IMR-90 (cell line): Measurements from ENCODE around the gene KRT79. TPM values are rescaled to one million over a fixed set of nuclear protein-coding genes. Genes with fewer than 3 reads are reported as not detected.

Experiments used
- ATAC-seq: fragments of 200-7000 bp; cut with Tn5 transposase; 2 replicates; pipeline ENCODE4 v1.9.1; 2020; ENCODE audit warnings: low read depth, mild to moderate bottlenecking, moderate library complexity
- BruUV-seq: library from RNA; stranded (reverse); fragments of 400-500 nt; replicated peaks from 2 replicates; lab custom pipeline; 2021; lab: Mats Ljungman, UMichigan
- CTCF ChIA-PET: fragments of 300-600 bp; formaldehyde crosslinking; extraction: SDS; loops from one replicate; lab custom pipeline; 2021; ENCODE audit warnings: antibody characterized with exemption; lab: Yijun Ruan, JAX
- POLR2A ChIA-PET: fragments of 300-600 bp; sonication (Branson Sonifier 250); formaldehyde crosslinking; loops from one replicate; lab custom pipeline; 2022; ENCODE audit warnings: antibody characterized with exemption; ENCODE audit not compliant: unreplicated experiment; lab: Charles Lee
- DNase-seq: peaks from one replicate; pipeline ENCODE4 v3.0.0; 2013
- H2AFZ ChIP-seq: replicated peaks from 2 replicates; pipeline ENCODE3; 2013; ENCODE audit warnings: low read length, mild to moderate bottlenecking; ENCODE audit not compliant: poor library complexity
- H2AK5ac ChIP-seq: 2 replicates; pipeline ENCODE4 v1.6.1; 2013; ENCODE audit warnings: low read depth, low read length, inconsistent platforms
- H2AK9ac ChIP-seq: replicated peaks from 2 replicates; pipeline ENCODE3; 2013; ENCODE audit warnings: mild to moderate bottlenecking, low read depth, low read length, moderate library complexity; ENCODE audit not compliant: poor library complexity
- H2BK120ac ChIP-seq: 2 replicates; pipeline ENCODE4 v1.6.1; 2013; ENCODE audit warnings: low read depth, low read length, inconsistent platforms
- H2BK15ac ChIP-seq: 3 replicates; pipeline ENCODE4 v1.6.1; 2013; ENCODE audit warnings: low read depth, low read length, inconsistent platforms
- H2BK20ac ChIP-seq: 2 replicates; pipeline ENCODE4 v1.6.1; 2013; ENCODE audit warnings: low read depth, mild to moderate bottlenecking, inconsistent platforms, low read length, moderate library complexity
- H2BK5ac ChIP-seq: 2 replicates; pipeline ENCODE4 v1.6.1; 2013; ENCODE audit warnings: mild to moderate bottlenecking, low read depth, low read length, inconsistent platforms; ENCODE audit not compliant: poor library complexity, severe bottlenecking
- H3K14ac ChIP-seq: replicated peaks from 2 replicates; pipeline ENCODE4 v1.6.1; 2013; ENCODE audit warnings: low read depth, low read length, inconsistent platforms
- H3K18ac ChIP-seq: 2 replicates; pipeline ENCODE4 v1.6.1; 2013; ENCODE audit warnings: low read depth, low read length, control low read depth
- H3K23ac ChIP-seq: 2 replicates; pipeline ENCODE4 v1.6.1; 2013; ENCODE audit warnings: low read depth, low read length, inconsistent platforms
- H3K27ac ChIP-seq: 2 replicates; pipeline ENCODE4 v1.5.1; 2013; ENCODE audit warnings: mild to moderate bottlenecking, control low read depth, low read length; ENCODE audit not compliant: insufficient read depth
- H3K27me3 ChIP-seq: 2 replicates; pipeline ENCODE4 v1.6.1; 2013; ENCODE audit warnings: low read length; ENCODE audit not compliant: control insufficient read depth, insufficient read depth
- H3K36me3 ChIP-seq: 2 replicates; pipeline ENCODE4 v1.6.1; 2013; ENCODE audit warnings: low read length, mixed read lengths; ENCODE audit not compliant: control insufficient read depth, insufficient read depth
- H3K4ac ChIP-seq: 2 replicates; pipeline ENCODE4 v1.6.1; 2013; ENCODE audit warnings: low read depth, low read length, inconsistent platforms
- H3K4me1 ChIP-seq: 2 replicates; pipeline ENCODE4 v1.6.1; 2013; ENCODE audit warnings: low read length, mixed read lengths; ENCODE audit not compliant: control insufficient read depth, insufficient read depth
- H3K4me2 ChIP-seq: 2 replicates; pipeline ENCODE4 v1.6.1; 2013; ENCODE audit warnings: low read depth, mild to moderate bottlenecking, control low read depth, low read length, moderate library complexity
- H3K4me3 ChIP-seq: 2 replicates; pipeline ENCODE4 v1.5.1; 2013; ENCODE audit warnings: low read depth, mild to moderate bottlenecking, control low read depth, low read length, moderate library complexity; ENCODE audit not compliant: insufficient read depth
- H3K56ac ChIP-seq: 2 replicates; pipeline ENCODE4 v1.6.1; 2013; ENCODE audit warnings: low read length, inconsistent platforms; ENCODE audit not compliant: insufficient read depth; ENCODE audit errors: extremely low read depth
- H3K79me1 ChIP-seq, 2 experiments: 2 replicates each; pipeline ENCODE4 v1.6.1; 2013; ENCODE audit warnings: low read length in 2 of 2, inconsistent platforms in 1 of 2, low read depth in 1 of 2
- H3K9ac ChIP-seq: 2 replicates; pipeline ENCODE4 v1.6.1; 2013; ENCODE audit warnings: low read depth, low read length, control low read depth
- H3K9me1 ChIP-seq: 2 replicates; pipeline ENCODE4 v1.6.1; 2013; ENCODE audit warnings: low read length, inconsistent platforms; ENCODE audit not compliant: insufficient read depth
- H3K9me3 ChIP-seq: 2 replicates; pipeline ENCODE4 v1.6.1; 2013; ENCODE audit warnings: low read length; ENCODE audit not compliant: control insufficient read depth, insufficient read depth
- H4K20me1 ChIP-seq: 2 replicates; pipeline ENCODE4 v1.6.1; 2013; ENCODE audit warnings: low read length, inconsistent platforms; ENCODE audit not compliant: insufficient read depth
- H4K5ac ChIP-seq: 2 replicates; pipeline ENCODE4 v1.6.1; 2013; ENCODE audit warnings: mild to moderate bottlenecking, low read depth, low read length, control low read depth
- H4K8ac ChIP-seq, 2 experiments: 2 replicates each; pipeline ENCODE4 v1.6.1; 2013; ENCODE audit warnings: low read depth in 2 of 2, low read length in 2 of 2, control low read depth in 1 of 2, inconsistent platforms in 1 of 2
- H4K91ac ChIP-seq: 2 replicates; pipeline ENCODE4 v1.6.1; 2013; ENCODE audit warnings: low read depth, low read length, inconsistent platforms; ENCODE audit not compliant: insufficient read depth
- CEBPB ChIP-seq: IDR thresholded peaks from 2 replicates; pipeline ENCODE4 v1.6.1; 2012; ENCODE audit warnings: low read depth, low read length, improper control_type of control experiment
- CHD1 ChIP-seq: IDR thresholded peaks from 2 replicates; pipeline ENCODE4 v1.6.1; 2012; ENCODE audit warnings: low read depth, low read length, improper control_type of control experiment
- FOS ChIP-seq: fragments of 150-350 bp; IDR thresholded peaks from 2 replicates; pipeline ENCODE4 v1.6.1; 2016; ENCODE audit warnings: low read depth, low read length
- MAFK ChIP-seq: IDR thresholded peaks from 2 replicates; pipeline ENCODE4 v1.6.1; 2012; ENCODE audit warnings: low read depth, low read length, improper control_type of control experiment
- NFE2L2 ChIP-seq: fragments of 150-350 bp; IDR thresholded peaks from 2 replicates; pipeline ENCODE4 v1.6.1; 2016; ENCODE audit warnings: low read depth, mild to moderate bottlenecking, low read length
- POLR2A ChIP-seq: IDR thresholded peaks from 2 replicates; pipeline ENCODE4 v1.6.1; 2012; ENCODE audit warnings: mild to moderate bottlenecking, low read depth, low read length
- RAD21 ChIP-seq: IDR thresholded peaks from 2 replicates; pipeline ENCODE4 v1.6.1; 2012; ENCODE audit warnings: low read length, improper control_type of control experiment
- RCOR1 ChIP-seq: IDR thresholded peaks from 2 replicates; pipeline ENCODE4 v1.6.1; 2012; ENCODE audit warnings: mild to moderate bottlenecking, low read length, improper control_type of control experiment; ENCODE audit not compliant: insufficient replicate concordance
- RFX5 ChIP-seq: IDR thresholded peaks from 2 replicates; pipeline ENCODE4 v1.8.0; 2012; ENCODE audit warnings: low read depth, mild to moderate bottlenecking, low read length, moderate library complexity
- SMC3 ChIP-seq: fragments of 150-350 bp; IDR thresholded peaks from 2 replicates; pipeline ENCODE4 v1.6.1; 2016; ENCODE audit warnings: low read depth, mild to moderate bottlenecking, antibody characterized with exemption, low read length, moderate library complexity
- WGBS, 2 experiments: methylation state at CpG; one replicate each; pipeline versions ENCODE4 v1.1.5 to v1.1.7; 2013; ENCODE audit warnings: missing lambda C conversion rate in 2 of 2; ENCODE audit not compliant: insufficient read length in 1 of 2; ENCODE audit errors: extremely low coverage in 2 of 2; 5-methylcytosine and 5-hydroxymethylcytosine counted together
- dilution Hi-C: fragments of 300-500 bp; cut with HindIII; formaldehyde crosslinking; loops from one replicate; pipeline ENCODE4 v1.14.3; 2018; ENCODE audit warnings: low sequenced_read_pairs; ENCODE audit not compliant: unreplicated experiment
- in situ Hi-C: fragments of 300-500 bp; cut with MboI; formaldehyde crosslinking; loops from 3 replicates; pipeline ENCODE4 v1.14.3; 2019; ENCODE audit warnings: low sequenced_read_pairs, inconsistent platforms, mixed read lengths
- intact Hi-C: fragments of 100-400 bp; cut with micrococcal nuclease; formaldehyde crosslinking; loops from 2 replicates; pipeline ENCODE4 v1.10.0; 2022
- polyA plus RNA-seq, 3 experiments: library from polyadenylated mRNA; depleted of rRNA; stranded (reverse); fragments of >200 nt; gene quantifications; 2 replicates each; pipeline ENCODE4 v1.2.3, GENCODE V29; 2012; ENCODE audit warnings: low replicate concordance in 1 of 3
- total RNA-seq: library from RNA; depleted of rRNA; stranded (reverse); fragments of >200 nt; gene quantifications from 2 replicates; pipeline ENCODE4 v1.2.3, GENCODE V29; 2012
- TF ChIP-seq, protein P1 (sequence below): fragments of 150-350 bp; IDR thresholded peaks from 2 replicates; pipeline ENCODE4 v1.6.1; 2017; ENCODE audit warnings: mild to moderate bottlenecking, antibody characterized with exemption, low read length, low read depth
- TF ChIP-seq, protein P2 (sequence below): fragments of 150-350 bp; IDR thresholded peaks from 2 replicates; pipeline ENCODE4 v1.6.1; 2016; ENCODE audit warnings: low read depth, mild to moderate bottlenecking, low read length, moderate library complexity, borderline replicate concordance
- TF ChIP-seq, protein P3 (sequence below): conservative IDR thresholded peaks from 2 replicates; pipeline ENCODE4 v1.5.1; 2012; ENCODE audit warnings: mild to moderate bottlenecking, low read depth, low read length, improper control_type of control experiment

Gene KRT79
- total and polyA plus RNA-seq, 2 of the 4 experiments (the other 2 are of a cell fraction), result under 0.01 to 0.24 TPM

DNA sequence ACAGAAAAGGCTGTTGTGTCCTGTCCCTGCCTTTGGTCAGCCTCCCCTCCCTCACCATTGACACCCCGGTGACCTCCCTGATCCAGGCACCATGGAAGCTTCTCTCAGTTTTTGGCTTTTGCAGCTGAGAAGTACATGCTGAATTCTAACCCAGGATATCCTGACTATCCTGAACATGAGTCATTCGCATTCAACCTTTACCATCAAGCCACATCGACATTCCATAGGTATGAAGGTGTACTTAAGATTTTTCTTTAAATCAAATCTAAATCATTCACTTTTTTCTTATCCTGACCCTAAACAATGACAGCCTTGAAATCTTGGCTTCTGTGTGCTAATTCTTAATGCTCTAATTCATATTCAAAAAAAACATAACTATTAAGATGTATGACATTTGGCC lies 23.4 kb upstream of the KRT79 start:
- no peak for ATAC-seq
- H3K23ac ChIP-seq, result no peak overlapping the region
- dilution Hi-C loops (no loop called here), in situ Hi-C loops (no loop called here), intact Hi-C loops (no loop called here)
- no peak overlapping the region for H4K91ac ChIP-seq
- no peaks in the 10 kb centered on the region for H4K20me1 ChIP-seq
- ChIA-PET CTCF (no interaction called here), POLR2A (no interaction called here)
- H3K4me3 ChIP-seq, result no peak overlapping the region
- no peaks in the 10 kb centered on the region for H3K4me1 ChIP-seq
- no peaks in the 10 kb centered on the region for H3K9me3 ChIP-seq
- H3K18ac ChIP-seq, result no peak overlapping the region
- 89% methylated on average over 1 of the region's 3 CpGs; no CpG with 5 or more reads in 1 of the 2 experiments for WGBS, 2 experiments
- no peak overlapping the region for H3K4ac ChIP-seq
- no peak overlapping the region for H2BK15ac ChIP-seq
- no peak overlapping the region for H2AK9ac ChIP-seq
- no peaks in the 10 kb centered on the region for H3K36me3 ChIP-seq
- H2BK120ac ChIP-seq, result no peak overlapping the region
- H3K14ac ChIP-seq, result no peak overlapping the region
- no peak overlapping the region for H4K5ac ChIP-seq
- no peak overlapping the region for H3K9ac ChIP-seq
- no peaks in the 10 kb centered on the region for H3K9me1 ChIP-seq
- no peak overlapping the region for H4K8ac ChIP-seq
- H2AK5ac ChIP-seq, result no peak overlapping the region
- H2AFZ ChIP-seq, result no peak overlapping the region
- TF ChIP-seq CHD1 (no peak), FOS (no peak), CEBPB (no peak), RCOR1 (no peak), MAFK (no peak), POLR2A (no peak), NFE2L2 (no peak), SMC3 (no peak), RFX5 (no peak), RAD21 (no peak)
- TF ChIP-seq, protein P1, sequence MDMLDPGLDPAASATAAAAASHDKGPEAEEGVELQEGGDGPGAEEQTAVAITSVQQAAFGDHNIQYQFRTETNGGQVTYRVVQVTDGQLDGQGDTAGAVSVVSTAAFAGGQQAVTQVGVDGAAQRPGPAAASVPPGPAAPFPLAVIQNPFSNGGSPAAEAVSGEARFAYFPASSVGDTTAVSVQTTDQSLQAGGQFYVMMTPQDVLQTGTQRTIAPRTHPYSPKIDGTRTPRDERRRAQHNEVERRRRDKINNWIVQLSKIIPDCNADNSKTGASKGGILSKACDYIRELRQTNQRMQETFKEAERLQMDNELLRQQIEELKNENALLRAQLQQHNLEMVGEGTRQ, result no peak
- TF ChIP-seq, protein P2, sequence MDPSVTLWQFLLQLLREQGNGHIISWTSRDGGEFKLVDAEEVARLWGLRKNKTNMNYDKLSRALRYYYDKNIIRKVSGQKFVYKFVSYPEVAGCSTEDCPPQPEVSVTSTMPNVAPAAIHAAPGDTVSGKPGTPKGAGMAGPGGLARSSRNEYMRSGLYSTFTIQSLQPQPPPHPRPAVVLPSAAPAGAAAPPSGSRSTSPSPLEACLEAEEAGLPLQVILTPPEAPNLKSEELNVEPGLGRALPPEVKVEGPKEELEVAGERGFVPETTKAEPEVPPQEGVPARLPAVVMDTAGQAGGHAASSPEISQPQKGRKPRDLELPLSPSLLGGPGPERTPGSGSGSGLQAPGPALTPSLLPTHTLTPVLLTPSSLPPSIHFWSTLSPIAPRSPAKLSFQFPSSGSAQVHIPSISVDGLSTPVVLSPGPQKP, result no peak
- TF ChIP-seq, protein P3, sequence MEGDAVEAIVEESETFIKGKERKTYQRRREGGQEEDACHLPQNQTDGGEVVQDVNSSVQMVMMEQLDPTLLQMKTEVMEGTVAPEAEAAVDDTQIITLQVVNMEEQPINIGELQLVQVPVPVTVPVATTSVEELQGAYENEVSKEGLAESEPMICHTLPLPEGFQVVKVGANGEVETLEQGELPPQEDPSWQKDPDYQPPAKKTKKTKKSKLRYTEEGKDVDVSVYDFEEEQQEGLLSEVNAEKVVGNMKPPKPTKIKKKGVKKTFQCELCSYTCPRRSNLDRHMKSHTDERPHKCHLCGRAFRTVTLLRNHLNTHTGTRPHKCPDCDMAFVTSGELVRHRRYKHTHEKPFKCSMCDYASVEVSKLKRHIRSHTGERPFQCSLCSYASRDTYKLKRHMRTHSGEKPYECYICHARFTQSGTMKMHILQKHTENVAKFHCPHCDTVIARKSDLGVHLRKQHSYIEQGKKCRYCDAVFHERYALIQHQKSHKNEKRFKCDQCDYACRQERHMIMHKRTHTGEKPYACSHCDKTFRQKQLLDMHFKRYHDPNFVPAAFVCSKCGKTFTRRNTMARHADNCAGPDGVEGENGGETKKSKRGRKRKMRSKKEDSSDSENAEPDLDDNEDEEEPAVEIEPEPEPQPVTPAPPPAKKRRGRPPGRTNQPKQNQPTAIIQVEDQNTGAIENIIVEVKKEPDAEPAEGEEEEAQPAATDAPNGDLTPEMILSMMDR, result no peak
- H3K4me2 ChIP-seq, result no peak overlapping the region
- BruUV-seq, result no TSS peak
- H3K27me3 ChIP-seq, result peaks cover 28% of the 10 kb centered on the region
- no peak overlapping the region for H2BK20ac ChIP-seq
- no peak overlapping the region for H2BK5ac ChIP-seq
- H3K56ac ChIP-seq, result no peak overlapping the region
- H3K27ac ChIP-seq, result no peak overlapping the region
- no peak for DNase-seq
- no peaks in the 10 kb centered on the region for H3K79me1 ChIP-seq
